Trophoblast cell (in vitro differentiated cells and primary cell): Measurements from ENCODE around the gene VAV1.

Experiments used
- DNase-seq, 2 donors: peaks; one replicate each; pipeline ENCODE4 v3.0.0-alpha.2; 2016
- H2AFZ ChIP-seq: 2 replicates; pipeline ENCODE4 v1.6.1; 2013; ENCODE audit warnings: low read length, moderate library complexity, mild to moderate bottlenecking; ENCODE audit not compliant: insufficient read depth, poor library complexity
- H2AK5ac ChIP-seq: 2 replicates; pipeline ENCODE4 v1.6.1; 2013; ENCODE audit warnings: mild to moderate bottlenecking, low read length
- H2BK120ac ChIP-seq: 2 replicates; pipeline ENCODE4 v1.6.1; 2013; ENCODE audit warnings: low read length, mild to moderate bottlenecking, moderate library complexity; ENCODE audit not compliant: insufficient read depth, poor library complexity
- H2BK12ac ChIP-seq: 2 replicates; pipeline ENCODE4 v1.6.1; 2013; ENCODE audit warnings: mild to moderate bottlenecking, low read length, moderate library complexity
- H2BK5ac ChIP-seq: 2 replicates; pipeline ENCODE4 v1.6.1; 2013; ENCODE audit warnings: low read length, low read depth, moderate library complexity, mild to moderate bottlenecking; ENCODE audit not compliant: poor library complexity
- H3K14ac ChIP-seq: 2 replicates; pipeline ENCODE4 v1.6.1; 2013; ENCODE audit warnings: mild to moderate bottlenecking, low read length
- H3K18ac ChIP-seq: 2 replicates; pipeline ENCODE4 v1.6.1; 2013; ENCODE audit warnings: mild to moderate bottlenecking, low read length
- H3K23ac ChIP-seq: 2 replicates; pipeline ENCODE4 v1.6.1; 2013; ENCODE audit warnings: low read length
- H3K27ac ChIP-seq: 2 replicates; pipeline ENCODE4 v1.5.1; 2013; ENCODE audit warnings: low read depth, mild to moderate bottlenecking, inconsistent platforms, low read length, moderate library complexity
- H3K27me3 ChIP-seq: 2 replicates; pipeline ENCODE4 v1.6.1; 2013; ENCODE audit warnings: inconsistent platforms, mild to moderate bottlenecking, low read length, moderate library complexity; ENCODE audit not compliant: insufficient read depth
- H3K36me3 ChIP-seq, 2 experiments: 1 replicate in 1 of 2; 2 replicates in 1 of 2; pipeline ENCODE4 v1.6.1; 2013; ENCODE audit warnings: low read length in 2 of 2, mild to moderate bottlenecking in 2 of 2, moderate library complexity in 1 of 2; ENCODE audit not compliant: insufficient read depth in 2 of 2, control insufficient read depth in 1 of 2
- H3K4ac ChIP-seq: 2 replicates; pipeline ENCODE4 v1.6.1; 2013; ENCODE audit warnings: low read depth, mild to moderate bottlenecking, low read length, moderate library complexity
- H3K4me1 ChIP-seq, 2 experiments: 1 replicate in 1 of 2; 2 replicates in 1 of 2; pipeline ENCODE4 v1.6.1; 2013; ENCODE audit warnings: low read length in 2 of 2, mild to moderate bottlenecking in 2 of 2, moderate library complexity in 1 of 2; ENCODE audit not compliant: insufficient read depth in 2 of 2, control insufficient read depth in 1 of 2
- H3K4me2 ChIP-seq: 2 replicates; pipeline ENCODE4 v1.6.1; 2013; ENCODE audit warnings: inconsistent platforms, mild to moderate bottlenecking, low read length, moderate library complexity
- H3K4me3 ChIP-seq: 2 replicates; pipeline ENCODE4 v1.5.1; 2013; ENCODE audit warnings: mild to moderate bottlenecking, low read depth, low read length, inconsistent platforms
- H3K79me1 ChIP-seq: one replicate; pipeline ENCODE4 v1.6.1; 2013; ENCODE audit warnings: low read length
- H3K79me2 ChIP-seq: 2 replicates; pipeline ENCODE4 v1.6.1; 2013; ENCODE audit warnings: low read length, mild to moderate bottlenecking; ENCODE audit not compliant: control insufficient read depth, insufficient read depth, poor library complexity
- H3K9ac ChIP-seq: 2 replicates; pipeline ENCODE4 v1.6.1; 2013; ENCODE audit warnings: mild to moderate bottlenecking, low read length
- H3K9me3 ChIP-seq: 2 replicates; pipeline ENCODE4 v1.6.1; 2013; ENCODE audit warnings: low read depth, mild to moderate bottlenecking, control low read depth, inconsistent platforms, low read length; ENCODE audit not compliant: insufficient read depth
- H4K12ac ChIP-seq: 2 replicates; pipeline ENCODE4 v1.6.1; 2013; ENCODE audit warnings: low read depth, mild to moderate bottlenecking, low read length, moderate library complexity
- H4K8ac ChIP-seq: 2 replicates; pipeline ENCODE4 v1.6.1; 2013; ENCODE audit warnings: low read depth, mild to moderate bottlenecking, low read length, moderate library complexity
- H4K91ac ChIP-seq: one replicate; pipeline ENCODE4 v1.6.1; 2013; ENCODE audit warnings: low read depth, mild to moderate bottlenecking, low read length, moderate library complexity
- WGBS: extraction: QIAGEN DNeasy Blood & Tissue Kit; methylation state at CpG from one replicate; pipeline ENCODE4 v1.1.7; 2013; ENCODE audit warnings: missing lambda C conversion rate; ENCODE audit not compliant: insufficient read length, insufficient coverage; ENCODE audit errors: extremely low coverage; 5-methylcytosine and 5-hydroxymethylcytosine counted together

The VAV1 gene

GRCh38 chr19:6777434-6777833 lies 4.9 kb downstream of the VAV1 start:
- no peak overlapping the region for H3K9ac ChIP-seq
- no peak overlapping the region for H3K4me3 ChIP-seq
- no peak overlapping the region for H2BK120ac ChIP-seq
- H2BK12ac ChIP-seq: no peak overlapping the region
- H4K91ac ChIP-seq: no peak overlapping the region
- WGBS: no CpG with 5 or more reads among the region's 2 CpGs
- H3K14ac ChIP-seq: no peak overlapping the region
- no peak overlapping the region for H4K8ac ChIP-seq
- H3K23ac ChIP-seq: no peak overlapping the region
- no peak overlapping the region for H4K12ac ChIP-seq
- H3K4me2 ChIP-seq: no peak overlapping the region
- H3K27ac ChIP-seq: no peak overlapping the region
- H3K18ac ChIP-seq: no peak overlapping the region
- no peak overlapping the region for H2AFZ ChIP-seq
- H3K79me1 ChIP-seq: no peaks in the 10 kb centered on the region
- H2AK5ac ChIP-seq: no peak overlapping the region
- H3K4me1 ChIP-seq: no peaks in the 10 kb centered on the region
- no peaks in the 10 kb centered on the region for H3K27me3 ChIP-seq
- peaks cover 2% of the 10 kb centered on the region for H3K9me3 ChIP-seq
- H3K79me2 ChIP-seq: no peaks in the 10 kb centered on the region
- no peak overlapping the region for H2BK5ac ChIP-seq
- DNase-seq: no peak
- no peak overlapping the region for H3K4ac ChIP-seq
- H3K36me3 ChIP-seq: no peaks in the 10 kb centered on the region

- no peak for DNase-seq
- WGBS: no CpG with 5 or more reads among the region's 4 CpGs
- Histone ChIP-seq H4K8ac (no peak overlapping the region), H3K4me2 (no peak overlapping the region), H2BK5ac (no peak overlapping the region), H3K23ac (no peak overlapping the region), H3K27ac (no peak overlapping the region), H4K91ac (no peak overlapping the region), H3K79me2 (no peaks in the 10 kb centered on the region), H3K4me3 (no peak overlapping the region), H3K4ac (no peak overlapping the region), H2BK12ac (no peak overlapping the region), H2AK5ac (no peak overlapping the region), H3K9me3 (peaks cover 2% of the 10 kb centered on the region), H3K9ac (no peak overlapping the region), H3K79me1 (no peaks in the 10 kb centered on the region), H3K27me3 (no peaks in the 10 kb centered on the region), H2BK120ac (no peak overlapping the region), H3K14ac (no peak overlapping the region), H4K12ac (no peak overlapping the region), H3K4me1 (no peaks in the 10 kb centered on the region), H3K36me3 (no peaks in the 10 kb centered on the region), H3K18ac (no peak overlapping the region), H2AFZ (no peak overlapping the region)
These were observed 5.9 kb downstream of the VAV1 start for GRCh38 chr19:6778386-6778785.

- no peak overlapping the region for H4K91ac ChIP-seq
- no peak overlapping the region for H3K18ac ChIP-seq
- no peak overlapping the region for H2BK120ac ChIP-seq
- H3K79me2 ChIP-seq: no peaks in the 10 kb centered on the region
- H3K4me2 ChIP-seq: no peak overlapping the region
- no peak overlapping the region for H3K9ac ChIP-seq
- no peaks in the 10 kb centered on the region for H3K27me3 ChIP-seq
- H4K12ac ChIP-seq: no peak overlapping the region
- no CpG with 5 or more reads among the region's 4 CpGs for WGBS
- H2AK5ac ChIP-seq: no peak overlapping the region
- no peak overlapping the region for H4K8ac ChIP-seq
- no peak overlapping the region for H3K14ac ChIP-seq
- H2BK12ac ChIP-seq: no peak overlapping the region
- DNase-seq: no peak
- H3K36me3 ChIP-seq: no peaks in the 10 kb centered on the region
- no peak overlapping the region for H2AFZ ChIP-seq
- H2BK5ac ChIP-seq: no peak overlapping the region
- no peaks in the 10 kb centered on the region for H3K79me1 ChIP-seq
- H3K27ac ChIP-seq: no peak overlapping the region
- no peak overlapping the region for H3K4ac ChIP-seq
- H3K23ac ChIP-seq: no peak overlapping the region
- H3K9me3 ChIP-seq: peaks cover 2% of the 10 kb centered on the region
- H3K4me1 ChIP-seq: peaks cover 0 to 1% of the 10 kb centered on the region in 2 experiments
- H3K4me3 ChIP-seq: no peak overlapping the region
These were observed 6.7 kb downstream of the VAV1 start for GRCh38 chr19:6779206-6779605.

- Histone ChIP-seq H3K4me3 (no peak overlapping the region), H3K14ac (no peak overlapping the region), H3K36me3 (no peaks in the 10 kb centered on the region), H4K8ac (no peak overlapping the region), H2BK5ac (no peak overlapping the region), H3K23ac (no peak overlapping the region), H3K79me2 (no peaks in the 10 kb centered on the region), H2AFZ (no peak overlapping the region), H3K79me1 (no peaks in the 10 kb centered on the region), H4K12ac (no peak overlapping the region), H3K4me2 (no peak overlapping the region), H3K27ac (no peak overlapping the region), H3K9me3 (peaks cover 4% of the 10 kb centered on the region), H2AK5ac (no peak overlapping the region), H3K18ac (no peak overlapping the region), H3K4ac (no peak overlapping the region), H2BK120ac (no peak overlapping the region), H2BK12ac (no peak overlapping the region), H3K4me1 (peaks cover 0 to 2% of the 10 kb centered on the region in 2 experiments), H4K91ac (no peak overlapping the region), H3K9ac (no peak overlapping the region), H3K27me3 (no peaks in the 10 kb centered on the region)
- no CpG with 5 or more reads among the region's 4 CpGs for WGBS
- DNase-seq: no peak
These were observed 14.9 kb downstream of the VAV1 start for GRCh38 chr19:6787393-6787792.
